HG03575 (cell line): ENCODE data around the gene STAP2.
"Not testable (repeated sequence)": the region's sequence is repeated elsewhere in the genome, so short reads cannot be mapped to it uniquely, and the experiment has no call there.

Experiments
- ATAC-seq: cut with Tn5 transposase; IDR thresholded peaks from one replicate; pipeline ENCODE4 v1.9.1; 2021; ENCODE audit not compliant: unreplicated experiment, insufficient number of reproducible peaks, low FRiP score; ENCODE audit errors: extremely low read depth

The STAP2 gene

DNA sequence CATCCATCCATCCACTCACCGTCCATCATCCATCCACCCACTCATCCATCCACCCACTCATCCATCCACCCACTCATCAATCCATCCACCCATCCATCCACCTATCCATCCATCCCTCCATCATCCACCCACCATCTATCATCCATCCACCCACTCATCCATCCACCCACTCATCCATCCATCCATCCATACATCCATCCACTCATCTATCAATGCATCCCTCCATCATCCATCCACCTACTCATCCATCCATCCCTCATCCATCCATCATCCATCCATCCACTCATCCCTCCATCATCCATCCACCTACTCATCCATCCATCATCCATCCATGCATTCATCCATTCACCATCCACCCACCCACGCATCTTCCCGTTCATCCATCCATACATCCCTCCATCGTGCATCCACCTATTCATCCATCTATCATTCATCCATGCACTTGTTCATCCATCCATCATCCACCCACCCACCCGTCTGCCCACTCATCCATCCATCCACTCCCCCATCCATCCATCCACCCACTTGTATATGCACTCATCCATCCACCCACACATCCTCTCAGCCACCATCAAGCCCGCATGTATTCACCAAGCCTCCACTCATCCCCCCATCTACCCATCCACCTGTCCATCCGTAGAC is 3.6 kb downstream of the STAP2 start:
- ATAC-seq: no peak

DNA sequence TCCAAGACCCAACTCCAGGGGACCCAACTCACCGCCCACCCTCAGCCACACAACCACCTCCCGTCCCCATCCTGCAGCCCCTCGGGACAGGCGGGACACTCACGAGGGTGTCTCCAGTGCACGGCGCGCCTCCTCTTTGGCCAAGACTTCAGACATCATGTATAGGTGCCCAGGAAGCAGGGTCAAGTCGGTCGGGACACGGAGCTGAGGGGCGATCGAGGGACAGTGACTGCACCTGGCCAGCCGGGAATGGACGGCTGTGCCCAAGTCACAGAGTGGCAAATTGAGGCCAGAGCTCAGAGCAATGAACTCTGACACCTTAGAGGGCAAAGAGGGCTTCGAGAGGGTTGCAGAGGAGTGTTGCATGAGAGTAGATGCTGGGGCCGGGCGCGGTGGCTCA is 8.8 kb downstream of the STAP2 start:
- no peak for ATAC-seq

GRCh38 chr19:4328991-4329681 is 9.5 kb downstream of the STAP2 start:
- ATAC-seq: not testable (repeated sequence)

DNA sequence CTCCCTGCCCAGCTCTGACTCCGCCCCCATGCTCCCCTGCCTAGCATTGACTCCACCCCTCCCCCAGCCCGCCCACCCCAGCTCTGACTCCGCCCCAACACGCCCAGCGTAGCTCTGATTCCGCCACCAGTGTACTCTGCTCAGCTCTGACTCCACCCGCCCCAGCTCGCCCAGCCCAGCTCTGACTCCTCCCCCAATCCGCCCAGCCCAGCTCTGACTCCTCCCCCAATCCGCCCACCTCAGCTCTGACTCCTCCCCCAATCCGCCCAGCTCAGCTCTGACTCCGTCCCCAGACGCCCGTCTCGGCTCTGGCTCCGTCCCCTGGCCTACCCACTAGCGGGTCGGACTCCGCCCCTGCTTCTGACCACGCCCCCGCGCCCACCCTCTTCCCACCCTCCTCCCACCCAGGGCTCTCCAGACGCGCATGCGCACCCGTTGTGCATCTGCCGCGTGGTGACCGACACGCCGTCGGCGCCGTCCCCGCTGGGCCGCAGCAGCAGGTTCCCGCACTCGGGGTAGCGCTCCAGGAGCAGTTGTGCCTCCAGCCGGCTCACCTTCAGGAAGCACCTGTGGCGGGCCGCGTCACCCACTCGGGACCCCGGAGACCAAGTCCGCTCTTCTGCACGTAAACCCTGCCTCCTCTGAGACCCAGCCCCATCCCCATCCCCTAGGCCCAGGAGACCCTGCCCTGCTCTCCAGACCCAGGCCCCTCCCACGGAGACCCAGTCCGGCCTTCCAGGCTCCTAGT is 10.2 kb downstream of the STAP2 start:
- ATAC-seq: no peak

GRCh38 chr19:4327877-4328242 is 10.8 kb downstream of the STAP2 start:
- ATAC-seq: no peak

- ATAC-seq: no peak
Measured at GRCh38 chr19:4327252-4327876, 11.3 kb downstream of the STAP2 start.

DNA sequence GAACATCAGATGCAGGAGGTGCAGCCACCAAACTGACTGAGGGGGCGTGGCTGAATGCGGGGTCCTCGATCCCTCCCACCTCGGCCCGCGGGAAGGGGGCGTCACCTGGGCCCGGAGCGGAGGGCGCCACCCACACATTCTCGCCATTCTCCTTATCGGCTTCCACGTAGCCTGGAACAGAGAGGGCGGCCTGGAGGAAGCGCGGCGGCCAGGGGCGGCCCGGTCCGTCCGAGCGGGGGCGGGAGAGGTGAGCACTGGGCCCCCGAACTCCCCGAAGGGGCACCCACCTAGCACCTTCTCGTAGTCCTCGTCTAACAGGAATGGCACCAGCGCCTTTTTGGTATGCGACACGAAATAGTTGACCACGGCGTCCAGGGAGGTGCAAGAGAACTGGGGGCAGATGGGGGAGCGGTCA is 11.8 kb downstream of the STAP2 start:
- ATAC-seq: no peak

GRCh38 chr19:4326215-4326836 is 12.3 kb downstream of the STAP2 start:
- no peak for ATAC-seq

- no peak for ATAC-seq
Measured at GRCh38 chr19:4324228-4324627, 14.4 kb downstream of the STAP2 start.

DNA sequence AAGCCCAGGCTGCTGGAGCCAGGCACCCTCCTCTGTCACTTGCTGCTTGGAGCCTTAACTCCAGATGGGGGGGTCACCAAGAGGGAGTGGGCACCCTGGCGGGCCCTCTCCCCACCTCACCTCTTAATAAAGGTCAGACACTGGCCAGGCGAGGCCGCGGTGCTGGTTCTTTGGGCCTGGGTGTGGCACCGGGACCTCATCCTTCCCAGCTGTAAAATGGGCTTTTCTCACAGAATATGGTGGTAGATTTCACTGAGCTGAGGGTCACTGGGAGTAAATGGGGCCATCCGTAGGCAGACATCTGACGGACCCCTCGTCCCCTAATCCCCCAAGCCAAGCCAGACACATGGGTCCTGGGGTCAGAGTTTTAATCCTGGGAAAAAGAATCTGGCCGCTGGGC is 14.9 kb downstream of the STAP2 start:
- ATAC-seq: no peak

GRCh38 chr19:4322942-4323665 is 15.5 kb downstream of the STAP2 start:
- no peak for ATAC-seq

GRCh38 chr19:4320419-4320818 is 18.2 kb downstream of the STAP2 start:
- no peak for ATAC-seq

GRCh38 chr19:4319067-4319718 is 19.4 kb downstream of the STAP2 start:
- no peak for ATAC-seq

- ATAC-seq: no peak
Measured at GRCh38 chr19:4318460-4318859, 20.2 kb downstream of the STAP2 start.

- no peak for ATAC-seq
Measured at GRCh38 chr19:4316956-4317355, 21.7 kb downstream of the STAP2 start.

GRCh38 chr19:4313847-4314490 is 24.7 kb downstream of the STAP2 start:
- no peak for ATAC-seq

DNA sequence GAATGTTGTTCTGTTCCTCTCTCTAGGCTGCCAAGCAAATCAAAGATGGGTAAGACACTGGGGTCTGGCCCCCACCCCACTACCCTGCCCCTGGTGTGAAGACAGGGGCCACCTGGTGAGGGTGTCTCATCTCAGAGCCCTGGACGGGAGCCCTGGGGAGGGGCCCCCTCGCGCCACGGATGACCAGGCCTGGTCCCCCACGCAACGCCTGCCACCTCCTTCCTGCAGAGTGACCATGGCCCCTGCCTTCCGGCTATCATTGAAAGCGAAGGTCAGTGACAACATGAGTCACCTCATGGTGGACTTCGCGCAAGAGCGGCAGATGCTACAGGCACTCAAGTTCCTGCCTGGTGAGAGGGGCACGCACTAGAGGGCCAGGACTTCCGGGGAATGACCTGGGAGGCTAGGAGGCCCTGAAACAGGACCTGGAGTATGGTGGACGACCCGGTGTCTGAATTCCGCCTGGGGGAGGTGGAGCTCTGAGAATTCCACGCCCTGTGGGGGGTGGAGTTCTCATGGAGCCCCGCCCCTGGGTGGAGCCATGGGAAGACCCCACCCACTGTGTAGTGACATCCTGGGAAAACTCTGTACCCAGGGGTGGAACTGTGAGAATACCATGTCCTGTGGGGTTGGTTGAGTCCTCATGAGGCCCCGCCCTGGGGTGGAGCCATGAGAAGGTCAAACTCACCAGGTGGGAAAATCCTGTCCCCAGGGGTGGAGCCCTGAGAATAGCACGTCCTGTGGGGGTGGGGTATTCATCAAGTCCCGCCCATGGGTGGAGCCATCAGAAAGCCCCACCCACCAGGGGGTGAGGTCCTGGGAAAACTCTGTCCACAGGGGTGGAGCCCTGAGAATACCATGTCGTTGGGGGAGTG is 28.1 kb downstream of the STAP2 start:
- ATAC-seq: no peak
